ENCODE measurements around the gene GNAL. TPM values are rescaled to one million over a fixed set of nuclear protein-coding genes. Genes with fewer than 3 reads are reported as not detected.

The GNAL gene
- total RNA-seq, 3 donors from 2014 or later (not counting 1 experiment from before 2014, with no cell fraction given), result 10.9 to 15.0 (median 12.6) TPM

DNA sequence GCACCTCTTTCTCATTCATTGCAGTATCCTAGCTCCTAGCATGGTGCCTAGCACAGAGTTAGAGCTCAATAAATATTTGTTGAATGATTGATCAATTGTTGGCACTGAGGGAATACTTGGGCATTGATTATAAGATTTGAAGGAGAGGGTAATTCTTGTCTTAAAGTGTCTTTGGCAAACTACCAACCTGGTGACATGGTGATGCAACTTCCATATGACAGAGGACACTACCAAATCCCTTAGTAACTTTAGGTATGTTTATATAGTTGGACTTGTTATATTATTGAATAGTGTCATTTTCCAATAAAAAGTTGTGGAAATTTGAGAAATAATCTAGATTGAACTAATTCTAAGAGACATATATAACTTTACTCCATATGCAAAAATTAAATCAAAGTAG, 103.6 kb downstream of the GNAL start:
- ATAC-seq, result no peak
- TF ChIP-seq, protein P1, sequence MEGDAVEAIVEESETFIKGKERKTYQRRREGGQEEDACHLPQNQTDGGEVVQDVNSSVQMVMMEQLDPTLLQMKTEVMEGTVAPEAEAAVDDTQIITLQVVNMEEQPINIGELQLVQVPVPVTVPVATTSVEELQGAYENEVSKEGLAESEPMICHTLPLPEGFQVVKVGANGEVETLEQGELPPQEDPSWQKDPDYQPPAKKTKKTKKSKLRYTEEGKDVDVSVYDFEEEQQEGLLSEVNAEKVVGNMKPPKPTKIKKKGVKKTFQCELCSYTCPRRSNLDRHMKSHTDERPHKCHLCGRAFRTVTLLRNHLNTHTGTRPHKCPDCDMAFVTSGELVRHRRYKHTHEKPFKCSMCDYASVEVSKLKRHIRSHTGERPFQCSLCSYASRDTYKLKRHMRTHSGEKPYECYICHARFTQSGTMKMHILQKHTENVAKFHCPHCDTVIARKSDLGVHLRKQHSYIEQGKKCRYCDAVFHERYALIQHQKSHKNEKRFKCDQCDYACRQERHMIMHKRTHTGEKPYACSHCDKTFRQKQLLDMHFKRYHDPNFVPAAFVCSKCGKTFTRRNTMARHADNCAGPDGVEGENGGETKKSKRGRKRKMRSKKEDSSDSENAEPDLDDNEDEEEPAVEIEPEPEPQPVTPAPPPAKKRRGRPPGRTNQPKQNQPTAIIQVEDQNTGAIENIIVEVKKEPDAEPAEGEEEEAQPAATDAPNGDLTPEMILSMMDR (IDR thresholded peaks at IDR 0.05), result no peak
- DNase-seq, result no peak
- Histone ChIP-seq H3K27ac (ENCODE audit: low read length) (no peak overlapping the region), H3K9me3 (ENCODE audit: control insufficient read depth, insufficient read depth, low read length) (no peaks in the 10 kb centered on the region), H3K4me3 (ENCODE audit: low read length) (no peak overlapping the region), H3K27me3 (ENCODE audit: control insufficient read depth, insufficient read depth, low read length) (no peaks in the 10 kb centered on the region), H3K36me3 (ENCODE audit: control insufficient read depth, insufficient read depth, low read length) (no peaks in the 10 kb centered on the region), H3K4me1 (ENCODE audit: control insufficient read depth, insufficient read depth, low read length) (no peaks in the 10 kb centered on the region)
- intact Hi-C loops (cut with micrococcal nuclease), result no loop called here
- Mint-ChIP-seq H3K9me3 (no peaks in the 10 kb centered on the region), H3K36me3 (no peaks in the 10 kb centered on the region), H3K4me1 (peaks cover 0 to 5% of the 10 kb centered on the region in 2 donors), H3K27ac (no peak overlapping the region), H3K27me3 (ENCODE audit: low read depth in 2 of 2) (no peaks in the 10 kb centered on the region), H3K4me3 (peak overlapping the region; percentile 52)

DNA sequence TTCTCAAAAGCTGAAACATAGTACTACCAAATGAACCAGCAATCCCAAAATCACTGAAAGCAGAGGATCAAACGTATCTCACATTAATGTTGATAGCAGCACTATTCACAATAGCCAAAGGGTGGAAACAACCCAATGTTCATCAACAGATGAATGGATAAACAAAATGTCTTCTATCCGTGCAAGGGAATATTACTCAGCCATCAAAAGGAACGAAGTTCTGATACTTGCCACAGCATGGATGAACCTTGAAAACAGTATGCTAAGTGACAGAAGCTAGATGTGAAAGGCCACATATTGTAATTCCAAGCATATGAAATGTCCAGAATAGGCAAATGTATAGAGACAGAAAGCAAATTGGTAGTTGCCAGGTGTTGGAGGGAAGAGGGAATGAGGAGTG, 105.1 kb downstream of the GNAL start:
- Histone ChIP-seq H3K4me1 (ENCODE audit: control insufficient read depth, insufficient read depth, low read length) (no peaks in the 10 kb centered on the region), H3K9me3 (ENCODE audit: control insufficient read depth, insufficient read depth, low read length) (no peaks in the 10 kb centered on the region), H3K27me3 (ENCODE audit: control insufficient read depth, insufficient read depth, low read length) (no peaks in the 10 kb centered on the region), H3K27ac (ENCODE audit: low read length) (no peak overlapping the region), H3K4me3 (ENCODE audit: low read length) (no peak overlapping the region), H3K36me3 (ENCODE audit: control insufficient read depth, insufficient read depth, low read length) (no peaks in the 10 kb centered on the region)
- Mint-ChIP-seq H3K36me3 (no peaks in the 10 kb centered on the region), H3K9me3 (no peaks in the 10 kb centered on the region), H3K4me3 (no peak overlapping the region), H3K27me3 (ENCODE audit: low read depth in 2 of 2) (no peaks in the 10 kb centered on the region), H3K4me1 (peaks cover 0 to 5% of the 10 kb centered on the region in 2 donors), H3K27ac (no peak overlapping the region)
- DNase-seq, result no peak
- no peak for ATAC-seq
- WGBS (ENCODE audit: insufficient coverage), result 79% methylated on average over 3 of the region's 3 CpGs
- intact Hi-C loops (cut with micrococcal nuclease), result no loop called here
- TF ChIP-seq, protein P1 (IDR thresholded peaks at IDR 0.05), result no peak

DNA sequence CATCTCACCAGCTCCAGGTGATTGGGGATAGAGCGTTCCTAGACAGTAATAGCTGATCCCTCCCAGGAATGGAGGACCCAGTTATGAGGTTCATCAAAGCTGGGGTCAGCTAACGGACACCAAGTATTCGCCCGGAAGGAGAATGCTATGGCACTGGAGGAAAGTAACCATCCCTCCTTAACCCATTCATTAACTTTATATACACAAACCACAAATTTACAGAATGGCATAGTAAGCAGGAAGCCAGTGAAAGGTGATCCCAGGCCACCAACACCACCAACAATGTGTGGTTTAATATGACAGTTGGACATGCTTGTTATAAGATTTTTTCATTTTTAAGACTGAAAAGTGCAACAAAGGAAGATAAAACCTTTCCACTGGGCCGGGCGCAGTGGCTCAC, 106.9 kb downstream of the GNAL start:
- ATAC-seq (no peak), DNase-seq (no peak)
- Histone ChIP-seq H3K36me3 (ENCODE audit: control insufficient read depth, insufficient read depth, low read length) (no peaks in the 10 kb centered on the region), H3K4me3 (ENCODE audit: low read length) (no peak overlapping the region), H3K27me3 (ENCODE audit: control insufficient read depth, insufficient read depth, low read length) (no peaks in the 10 kb centered on the region), H3K4me1 (ENCODE audit: control insufficient read depth, insufficient read depth, low read length) (no peaks in the 10 kb centered on the region), H3K27ac (ENCODE audit: low read length) (no peak overlapping the region), H3K9me3 (ENCODE audit: control insufficient read depth, insufficient read depth, low read length) (no peaks in the 10 kb centered on the region)
- Mint-ChIP-seq H3K4me1 (peaks cover 3 to 8% of the 10 kb centered on the region in 2 donors), H3K9me3 (no peaks in the 10 kb centered on the region), H3K36me3 (no peaks in the 10 kb centered on the region), H3K27ac (no peak overlapping the region), H3K27me3 (ENCODE audit: low read depth in 2 of 2) (no peaks in the 10 kb centered on the region), H3K4me3 (no peak overlapping the region)
- WGBS (ENCODE audit: insufficient coverage), result 86% methylated on average over 6 of the region's 6 CpGs
- intact Hi-C loops (cut with micrococcal nuclease), result no loop called here
- TF ChIP-seq, protein P1 (IDR thresholded peaks at IDR 0.05), result no peak

DNA sequence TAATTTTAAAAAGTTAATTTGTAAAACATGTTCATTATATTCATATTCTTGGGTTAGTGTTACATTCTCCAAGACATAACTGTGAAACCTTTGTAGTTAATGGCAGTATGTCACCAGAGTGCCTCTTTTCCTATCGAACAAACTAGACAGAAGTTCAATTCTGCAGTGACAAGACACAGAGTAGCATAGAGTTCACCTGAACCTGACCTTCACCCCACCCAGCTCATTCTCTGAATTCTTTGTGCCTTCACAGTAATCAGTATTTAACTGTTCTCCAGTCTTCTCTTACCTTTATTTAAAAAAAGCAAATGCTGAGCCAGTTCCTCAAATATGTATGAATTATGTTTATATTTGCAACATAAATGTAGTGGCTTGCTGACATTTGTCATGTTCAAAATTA, 109.2 kb downstream of the GNAL start:
- peaks cover 5 to 9% of the 10 kb centered on the region in 2 donors for H3K4me1 Mint-ChIP-seq
- no peak overlapping the region for H3K4me3 Mint-ChIP-seq
- Histone ChIP-seq H3K9me3 (ENCODE audit: control insufficient read depth, insufficient read depth, low read length) (no peaks in the 10 kb centered on the region), H3K4me3 (ENCODE audit: low read length) (no peak overlapping the region), H3K4me1 (ENCODE audit: control insufficient read depth, insufficient read depth, low read length) (no peaks in the 10 kb centered on the region), H3K27me3 (ENCODE audit: control insufficient read depth, insufficient read depth, low read length) (no peaks in the 10 kb centered on the region), H3K36me3 (ENCODE audit: control insufficient read depth, insufficient read depth, low read length) (no peaks in the 10 kb centered on the region), H3K27ac (ENCODE audit: low read length) (no peak overlapping the region)
- WGBS (ENCODE audit: insufficient coverage), result 100% methylated on average over 1 of the region's 1 CpG
- TF ChIP-seq, protein P1 (IDR thresholded peaks at IDR 0.05), result no peak
- H3K9me3 Mint-ChIP-seq, result no peaks in the 10 kb centered on the region
- no peaks in the 10 kb centered on the region for H3K36me3 Mint-ChIP-seq
- no peak overlapping the region for H3K27ac Mint-ChIP-seq
- ATAC-seq (no peak), DNase-seq (no peak)
- intact Hi-C loops (cut with micrococcal nuclease), result no loop called here
- H3K27me3 Mint-ChIP-seq (ENCODE audit: low read depth in 2 of 2), result peaks cover 0 to 4% of the 10 kb centered on the region in 2 donors

Measured in natural killer cell (primary cell).